NT2/D1 (cell line): ENCODE measurements around the gene GNG13.

Source experiments
- SUZ12 ChIP-seq: IDR thresholded peaks from 2 replicates; pipeline ENCODE4 v1.6.1; 2011; ENCODE audit not compliant: insufficient read length, insufficient read depth; ENCODE audit errors: extremely low read depth
- YY1 ChIP-seq: IDR thresholded peaks from 2 replicates; pipeline ENCODE4 v1.6.1; 2011; ENCODE audit not compliant: insufficient read length, insufficient read depth
- ZNF274 ChIP-seq: IDR thresholded peaks from 2 replicates; pipeline ENCODE4 v1.6.1; 2011; ENCODE audit warnings: mild to moderate bottlenecking, low read depth, low read length

DNA sequence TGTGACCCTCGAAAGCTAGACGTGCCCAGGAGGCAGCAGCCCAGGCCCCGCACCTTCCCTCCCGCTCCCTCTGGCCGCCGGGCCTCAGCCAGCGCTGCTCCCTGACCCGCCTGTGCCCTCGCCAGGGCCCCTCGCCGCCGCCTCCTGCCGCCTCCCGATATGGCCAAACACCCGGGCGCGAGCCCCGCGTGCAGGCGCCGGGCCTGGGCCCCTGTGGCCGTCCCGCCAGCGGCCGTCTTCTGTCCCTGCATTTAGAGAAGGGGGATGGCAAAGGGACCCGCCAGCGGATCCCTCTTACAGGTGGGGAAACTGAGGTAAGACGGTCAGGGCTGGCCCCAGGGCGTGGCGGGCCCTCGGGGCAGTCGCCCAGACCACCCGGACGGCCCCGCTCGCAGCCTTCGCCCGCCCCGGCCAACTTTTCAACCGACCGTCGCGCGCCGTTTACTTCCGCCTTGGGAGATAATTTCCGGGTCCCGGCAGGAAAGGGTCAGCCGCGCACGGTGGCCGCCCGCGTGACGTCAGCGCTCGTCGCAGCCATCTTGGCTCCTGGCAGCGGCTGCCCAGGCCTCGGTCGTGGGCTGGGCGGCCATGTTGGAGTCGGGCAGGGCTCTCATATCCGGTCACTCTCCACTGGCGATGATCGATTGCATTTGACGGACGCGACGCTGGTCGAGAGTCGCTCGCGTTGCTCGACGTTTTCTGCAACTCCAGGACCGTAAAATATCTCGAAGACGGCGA, 7.0 kb upstream of the GNG13 start:
- no peak for TF ChIP-seq ZNF274
- peak; percentile 99 for TF ChIP-seq YY1
- TF ChIP-seq SUZ12: no peak
